AG09309 (cell line): ENCODE measurements around the gene U2SURP.

Source experiments
- DNase-seq: peaks from one replicate; pipeline ENCODE4 v3.0.0-alpha.2; 2010; ENCODE audit warnings: low read depth
- H3K4me3 ChIP-seq: 2 replicates; pipeline ENCODE4 v1.5.1; 2011; ENCODE audit warnings: mild to moderate bottlenecking, low read depth, low read length, moderate library complexity; ENCODE audit not compliant: control insufficient read depth
- TF ChIP-seq, protein P1 (sequence below): IDR thresholded peaks from 2 replicates; pipeline ENCODE4 v1.5.1; 2011; ENCODE audit warnings: mild to moderate bottlenecking, low read depth, low read length, inconsistent platforms; ENCODE audit not compliant: insufficient read depth, control insufficient read depth; ENCODE audit errors: missing control alignments

U2SURP gene

DNA sequence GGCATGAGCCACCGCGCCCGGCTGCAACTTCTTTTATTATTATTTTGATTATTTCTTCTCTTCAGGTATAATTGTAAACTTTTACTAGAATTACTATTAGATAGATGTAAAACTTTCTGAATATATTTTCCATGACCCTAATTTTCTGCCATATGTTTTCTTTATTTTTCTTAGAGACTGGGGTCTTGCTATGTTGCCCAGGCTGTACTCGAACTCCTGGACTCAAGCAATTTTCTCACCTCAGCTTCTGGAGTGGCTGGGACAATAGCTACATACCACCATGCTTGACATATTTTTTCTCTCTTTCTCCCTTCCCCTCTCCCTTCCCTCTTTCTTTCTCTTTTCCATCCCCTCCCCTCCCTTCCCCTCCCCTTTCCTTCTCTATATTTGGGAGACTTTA is 88.6 kb downstream of the U2SURP start:
- TF ChIP-seq, protein P1, sequence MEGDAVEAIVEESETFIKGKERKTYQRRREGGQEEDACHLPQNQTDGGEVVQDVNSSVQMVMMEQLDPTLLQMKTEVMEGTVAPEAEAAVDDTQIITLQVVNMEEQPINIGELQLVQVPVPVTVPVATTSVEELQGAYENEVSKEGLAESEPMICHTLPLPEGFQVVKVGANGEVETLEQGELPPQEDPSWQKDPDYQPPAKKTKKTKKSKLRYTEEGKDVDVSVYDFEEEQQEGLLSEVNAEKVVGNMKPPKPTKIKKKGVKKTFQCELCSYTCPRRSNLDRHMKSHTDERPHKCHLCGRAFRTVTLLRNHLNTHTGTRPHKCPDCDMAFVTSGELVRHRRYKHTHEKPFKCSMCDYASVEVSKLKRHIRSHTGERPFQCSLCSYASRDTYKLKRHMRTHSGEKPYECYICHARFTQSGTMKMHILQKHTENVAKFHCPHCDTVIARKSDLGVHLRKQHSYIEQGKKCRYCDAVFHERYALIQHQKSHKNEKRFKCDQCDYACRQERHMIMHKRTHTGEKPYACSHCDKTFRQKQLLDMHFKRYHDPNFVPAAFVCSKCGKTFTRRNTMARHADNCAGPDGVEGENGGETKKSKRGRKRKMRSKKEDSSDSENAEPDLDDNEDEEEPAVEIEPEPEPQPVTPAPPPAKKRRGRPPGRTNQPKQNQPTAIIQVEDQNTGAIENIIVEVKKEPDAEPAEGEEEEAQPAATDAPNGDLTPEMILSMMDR: no peak
- H3K4me3 ChIP-seq: no peak overlapping the region
- no peak for DNase-seq

DNA sequence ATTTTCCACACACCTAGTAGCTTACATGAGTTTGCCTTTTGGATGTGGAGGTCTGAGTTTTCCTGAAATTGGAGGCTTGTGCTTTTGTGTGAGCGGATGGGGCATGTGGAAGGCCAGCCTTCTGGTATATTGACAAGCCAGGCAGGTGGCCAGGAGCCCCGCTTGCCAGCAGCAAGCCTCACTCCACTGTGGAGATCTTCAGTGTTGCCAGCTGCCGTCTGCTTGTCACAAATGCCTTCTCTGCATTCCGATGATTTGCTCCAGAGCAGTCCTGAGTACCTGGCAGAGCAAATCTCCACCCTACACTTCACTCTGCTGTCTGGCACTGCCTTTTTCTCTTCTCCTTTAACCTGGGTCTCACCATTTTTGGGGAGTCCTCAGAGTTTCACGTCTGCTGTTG is 89.1 kb downstream of the U2SURP start:
- DNase-seq: no peak
- H3K4me3 ChIP-seq: no peak overlapping the region
- TF ChIP-seq, protein P1: no peak

DNA sequence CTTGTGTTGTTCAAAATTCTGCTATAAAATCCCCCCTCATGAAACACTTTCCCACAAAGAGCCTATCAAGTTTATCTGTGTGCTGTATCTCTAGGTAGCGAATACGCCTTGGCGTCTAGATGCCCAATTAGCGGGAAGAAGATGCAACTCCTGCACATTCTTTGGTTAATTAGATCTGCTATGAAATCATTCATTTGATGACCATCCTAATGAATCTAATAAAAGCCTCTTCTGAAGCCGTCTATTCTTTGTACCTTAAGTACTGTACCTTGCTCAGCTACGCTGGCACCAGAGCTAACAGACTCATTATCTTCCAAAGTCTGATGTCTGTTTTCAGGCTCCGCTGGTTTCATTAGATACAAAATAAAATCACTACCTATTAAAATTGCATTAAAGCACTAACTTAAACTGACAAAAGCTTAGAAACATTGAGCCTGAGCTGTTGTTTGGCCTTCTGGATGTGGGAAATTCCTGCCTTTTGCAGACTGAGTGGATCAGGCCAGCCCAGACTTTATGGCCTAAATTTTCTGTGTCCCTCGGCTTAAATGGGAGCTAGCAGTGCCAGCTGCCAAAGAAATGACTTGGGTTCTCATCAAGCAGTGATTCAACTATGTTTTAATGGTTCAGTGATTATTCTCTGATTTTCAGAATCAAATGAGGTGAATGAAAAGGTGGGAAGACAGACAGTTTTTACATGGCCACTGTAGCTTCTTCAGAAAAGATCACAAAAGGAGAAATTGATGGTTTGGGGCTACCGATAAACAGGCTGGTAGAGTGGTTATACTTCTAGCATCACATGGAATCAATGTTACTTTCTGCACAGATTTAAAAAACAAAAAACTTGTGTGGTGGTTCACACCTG is 89.8 kb downstream of the U2SURP start:
- TF ChIP-seq, protein P1: no peak
- no peak for DNase-seq
- H3K4me3 ChIP-seq: no peak overlapping the region

DNA sequence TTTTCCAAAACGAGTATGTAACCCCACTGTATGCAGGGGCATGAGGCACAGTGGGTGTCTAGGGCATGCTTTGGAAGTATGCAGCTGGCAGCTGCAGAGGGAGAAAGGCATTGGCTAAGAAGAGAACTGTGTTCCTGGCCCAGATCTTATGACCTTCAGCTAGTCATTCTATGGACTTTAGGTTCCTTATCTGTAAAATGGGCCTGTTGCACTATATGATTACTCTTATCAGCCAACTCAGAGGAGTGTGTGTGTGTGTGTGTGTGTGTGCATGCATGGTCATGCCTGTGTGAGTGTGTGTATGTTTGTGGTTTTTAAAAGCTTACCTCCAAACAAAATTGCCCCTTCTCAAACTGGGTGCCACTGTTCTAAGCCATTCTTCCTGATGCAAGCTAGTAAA is 90.8 kb downstream of the U2SURP start:
- DNase-seq: no peak
- H3K4me3 ChIP-seq: no peak overlapping the region
- TF ChIP-seq, protein P1: no peak

DNA sequence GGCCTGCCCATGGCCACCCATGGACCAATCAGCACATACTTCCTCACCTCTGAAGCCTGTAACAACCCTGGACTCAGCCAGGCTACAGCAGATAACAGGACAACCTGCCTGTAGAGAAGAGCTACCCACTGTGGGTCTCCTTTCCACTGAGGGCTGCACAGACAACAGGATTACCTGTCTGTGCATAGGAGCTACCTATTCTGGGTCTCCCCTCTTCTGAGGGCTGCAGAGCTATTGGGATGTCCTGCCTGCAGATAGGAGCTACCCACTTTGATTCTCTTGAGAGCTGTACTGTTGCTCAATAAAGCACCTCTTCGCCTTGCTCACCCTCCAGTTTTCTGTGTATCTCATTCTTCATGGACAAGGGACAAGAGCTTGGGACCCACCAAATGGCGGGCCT is 94.4 kb downstream of the U2SURP start:
- no peak overlapping the region for H3K4me3 ChIP-seq
- no peak for DNase-seq
- TF ChIP-seq, protein P1: no peak

DNA sequence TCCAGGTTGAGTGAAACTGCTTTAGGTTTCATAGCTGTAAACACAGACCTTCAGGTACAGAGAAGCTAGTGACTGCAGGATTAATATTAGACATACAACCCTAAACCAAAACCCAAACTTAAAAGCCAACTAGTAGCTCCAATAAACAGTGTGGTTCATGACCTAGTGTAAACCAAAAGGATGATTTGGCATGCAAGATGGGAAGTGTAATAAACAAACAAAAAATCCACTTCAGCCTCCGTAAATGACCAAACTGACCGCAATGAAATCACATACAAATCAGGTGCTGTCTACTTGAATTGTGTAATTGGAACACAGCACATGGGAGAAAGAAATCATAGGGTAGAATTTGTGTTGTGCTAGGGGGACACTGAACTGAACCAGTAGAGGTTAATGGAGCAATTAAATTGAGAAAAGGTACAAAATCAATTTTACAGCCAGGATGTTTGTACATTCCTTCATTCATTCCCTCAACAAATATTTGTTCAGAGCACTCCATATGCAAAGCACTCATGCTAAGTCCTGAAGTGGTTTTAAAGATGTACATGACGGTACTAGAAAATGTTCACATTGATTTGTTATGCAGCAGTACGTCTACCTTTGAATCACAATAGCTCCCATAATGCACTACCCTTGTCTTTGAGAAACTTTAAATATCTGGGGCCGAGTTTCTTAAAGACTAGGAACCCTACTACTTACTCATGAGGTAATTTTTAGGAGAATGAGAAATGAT is 96.8 kb downstream of the U2SURP start:
- no peak overlapping the region for H3K4me3 ChIP-seq

More for the DNA sequence above, 96.8 kb downstream of the U2SURP start:
- no peak for DNase-seq
- TF ChIP-seq, protein P1: no peak
